HG03064 (cell line): ENCODE measurements around the gene ZNF521.
"Not testable (repeated sequence)": the region's sequence is repeated elsewhere in the genome, so short reads cannot be mapped to it uniquely, and the experiment has no call there.

Experiments
- ATAC-seq: cut with Tn5 transposase; IDR thresholded peaks from one replicate; pipeline ENCODE4 v1.9.1; 2021; ENCODE audit warnings: low read depth; ENCODE audit not compliant: unreplicated experiment

Gene ZNF521

GRCh38 chr18:25295624-25296138, 56.3 kb downstream of the ZNF521 start:
- ATAC-seq = no peak

- ATAC-seq = no peak
Observed at GRCh38 chr18:25291150-25291549, 60.8 kb downstream of the ZNF521 start.

GRCh38 chr18:25289001-25289631, 62.9 kb downstream of the ZNF521 start:
- no peak for ATAC-seq

- no peak for ATAC-seq
Observed at GRCh38 chr18:25288340-25288938, 63.5 kb downstream of the ZNF521 start.

- ATAC-seq = no peak
Observed at GRCh38 chr18:25287106-25287505, 64.9 kb downstream of the ZNF521 start.

- ATAC-seq = no peak
Observed at GRCh38 chr18:25284861-25285550, 67.0 kb downstream of the ZNF521 start.

GRCh38 chr18:25284281-25284680, 67.7 kb downstream of the ZNF521 start:
- no peak for ATAC-seq

GRCh38 chr18:25283781-25284180, 68.2 kb downstream of the ZNF521 start:
- no peak for ATAC-seq

GRCh38 chr18:25282896-25283703, 68.9 kb downstream of the ZNF521 start:
- no peak for ATAC-seq

- ATAC-seq = no peak
Observed at GRCh38 chr18:25282282-25282681, 69.7 kb downstream of the ZNF521 start.

- no peak for ATAC-seq
Observed at GRCh38 chr18:25281556-25281955, 70.4 kb downstream of the ZNF521 start.

GRCh38 chr18:25279961-25280360, 72.0 kb downstream of the ZNF521 start:
- no peak for ATAC-seq

GRCh38 chr18:25279556-25279955, 72.4 kb downstream of the ZNF521 start:
- no peak for ATAC-seq

GRCh38 chr18:25279133-25279532, 72.8 kb downstream of the ZNF521 start:
- ATAC-seq = no peak

GRCh38 chr18:25278394-25278793, 73.6 kb downstream of the ZNF521 start:
- ATAC-seq = no peak

GRCh38 chr18:25275412-25276001, 76.5 kb downstream of the ZNF521 start:
- ATAC-seq = no peak

GRCh38 chr18:25274926-25275325, 77.0 kb downstream of the ZNF521 start:
- no peak for ATAC-seq

- not testable (repeated sequence) for ATAC-seq
Observed at GRCh38 chr18:25266931-25267527, 84.9 kb downstream of the ZNF521 start.

GRCh38 chr18:25262920-25263319, 89.0 kb downstream of the ZNF521 start:
- ATAC-seq = no peak

- ATAC-seq = no peak
Observed at GRCh38 chr18:25261768-25262167, 90.2 kb downstream of the ZNF521 start.
